Measurements from ENCODE around the gene TESPA1. TPM values are rescaled to one million over a fixed set of nuclear protein-coding genes. Genes with fewer than 3 reads are reported as not detected.

The TESPA1 gene
- total and polyA plus RNA-seq, 2 donors (not counting 1 experiment from before 2014, with no cell fraction given): not detected

GRCh38 chr12:54932038-54932437, 52.5 kb downstream of the TESPA1 start:
- TF ChIP-seq CTCF (conservative IDR thresholded peaks at IDR 0.05 in 1 of 2, IDR thresholded peaks at IDR 0.05 in 1 of 2; ENCODE audit: low read depth in 1 of 2, low read length in 2 of 2): no peak
- no peak for TF ChIP-seq EZH2 (IDR thresholded peaks at IDR 0.05; ENCODE audit: low read length, missing control alignments)
- H3K79me2 ChIP-seq (ENCODE audit: control insufficient read depth, insufficient read depth, low read length): no peaks in the 10 kb centered on the region
- no peak for DNase-seq (ENCODE audit: low read depth in 2 of 2)
- no peaks in the 10 kb centered on the region for H3K4me1 ChIP-seq (ENCODE audit: control insufficient read depth, extremely low read depth, insufficient read depth, low read length)
- H3K27ac ChIP-seq (ENCODE audit: insufficient read depth, low read length): no peak overlapping the region
- no peak overlapping the region for H3K4me3 ChIP-seq (replicated peaks in 1 of 4; ENCODE audit: control extremely low read depth in 1 of 4, insufficient read depth in 1 of 4, low read depth in 3 of 4, low read length in 4 of 4)
- no peak overlapping the region for H3K9ac ChIP-seq (ENCODE audit: insufficient read depth, low read length)
- H3K36me3 ChIP-seq (ENCODE audit: control insufficient read depth, insufficient read depth, low read length): no peaks in the 10 kb centered on the region
- H4K20me1 ChIP-seq (ENCODE audit: control insufficient read depth, extremely low read depth, insufficient read depth, low read length): no peaks in the 10 kb centered on the region
- H3K4me2 ChIP-seq (ENCODE audit: extremely low read depth, insufficient read depth, low read length): no peak overlapping the region
- no peaks in the 10 kb centered on the region for H3K27me3 ChIP-seq (ENCODE audit: control insufficient read depth, insufficient read depth, low read length)
- H2AFZ ChIP-seq (ENCODE audit: low read length): no peak overlapping the region
- H3K9me3 ChIP-seq (ENCODE audit: control insufficient read depth, insufficient read depth, low read depth, low read length): no peaks in the 10 kb centered on the region

GRCh38 chr12:54929998-54930397, 54.6 kb downstream of the TESPA1 start:
- Histone ChIP-seq H3K4me3 (replicated peaks in 1 of 4; ENCODE audit: control extremely low read depth in 1 of 4, insufficient read depth in 1 of 4, low read depth in 3 of 4, low read length in 4 of 4) (no peak overlapping the region), H2AFZ (ENCODE audit: low read length) (no peak overlapping the region), H4K20me1 (ENCODE audit: control insufficient read depth, extremely low read depth, insufficient read depth, low read length) (no peaks in the 10 kb centered on the region), H3K4me2 (ENCODE audit: extremely low read depth, insufficient read depth, low read length) (no peak overlapping the region), H3K4me1 (ENCODE audit: control insufficient read depth, extremely low read depth, insufficient read depth, low read length) (no peaks in the 10 kb centered on the region), H3K27ac (ENCODE audit: insufficient read depth, low read length) (no peak overlapping the region), H3K36me3 (ENCODE audit: control insufficient read depth, insufficient read depth, low read length) (no peaks in the 10 kb centered on the region), H3K9ac (ENCODE audit: insufficient read depth, low read length) (no peak overlapping the region), H3K9me3 (ENCODE audit: control insufficient read depth, insufficient read depth, low read depth, low read length) (no peaks in the 10 kb centered on the region), H3K79me2 (ENCODE audit: control insufficient read depth, insufficient read depth, low read length) (no peaks in the 10 kb centered on the region), H3K27me3 (ENCODE audit: control insufficient read depth, insufficient read depth, low read length) (no peaks in the 10 kb centered on the region)
- no peak for TF ChIP-seq EZH2 (IDR thresholded peaks at IDR 0.05; ENCODE audit: low read length, missing control alignments)
- TF ChIP-seq CTCF (conservative IDR thresholded peaks at IDR 0.05 in 1 of 2, IDR thresholded peaks at IDR 0.05 in 1 of 2; ENCODE audit: low read depth in 1 of 2, low read length in 2 of 2): no peak
- DNase-seq (ENCODE audit: low read depth in 2 of 2): no peak

GRCh38 chr12:54926246-54926645, 58.3 kb downstream of the TESPA1 start:
- Histone ChIP-seq H3K4me2 (ENCODE audit: extremely low read depth, insufficient read depth, low read length) (no peak overlapping the region), H3K9me3 (ENCODE audit: control insufficient read depth, insufficient read depth, low read depth, low read length) (no peaks in the 10 kb centered on the region), H2AFZ (ENCODE audit: low read length) (no peak overlapping the region), H3K4me1 (ENCODE audit: control insufficient read depth, extremely low read depth, insufficient read depth, low read length) (no peaks in the 10 kb centered on the region), H3K79me2 (ENCODE audit: control insufficient read depth, insufficient read depth, low read length) (no peaks in the 10 kb centered on the region), H3K4me3 (replicated peaks in 1 of 4; ENCODE audit: control extremely low read depth in 1 of 4, insufficient read depth in 1 of 4, low read depth in 3 of 4, low read length in 4 of 4) (no peak overlapping the region), H3K27ac (ENCODE audit: insufficient read depth, low read length) (no peak overlapping the region), H4K20me1 (ENCODE audit: control insufficient read depth, extremely low read depth, insufficient read depth, low read length) (no peaks in the 10 kb centered on the region), H3K27me3 (ENCODE audit: control insufficient read depth, insufficient read depth, low read length) (no peaks in the 10 kb centered on the region), H3K36me3 (ENCODE audit: control insufficient read depth, insufficient read depth, low read length) (no peaks in the 10 kb centered on the region), H3K9ac (ENCODE audit: insufficient read depth, low read length) (no peak overlapping the region)
- TF ChIP-seq EZH2 (IDR thresholded peaks at IDR 0.05; ENCODE audit: low read length, missing control alignments) (no peak), CTCF (conservative IDR thresholded peaks at IDR 0.05 in 1 of 2, IDR thresholded peaks at IDR 0.05 in 1 of 2; ENCODE audit: low read depth in 1 of 2, low read length in 2 of 2) (no peak)
- no peak for DNase-seq (ENCODE audit: low read depth in 2 of 2)

All from fibroblast of lung (primary cell).